MM.1S (cell line): ENCODE data around the gene CTNNA1.

Experiments used
- CTCF ChIP-seq: fragments of 300-600 bp; sonication (generic); IDR thresholded peaks from 2 replicates; pipeline ENCODE4 v1.5.1; 2016; ENCODE audit warnings: antibody characterized with exemption, low read length, mixed read lengths
- EZH2phosphoT487 ChIP-seq: fragments of 300-600 bp; sonication (generic); IDR thresholded peaks from 2 replicates; pipeline ENCODE4 v1.6.1; 2018; ENCODE audit warnings: antibody characterized with exemption, low read length

GRCh38 chr5:138964647-138965201 lies 211.5 kb downstream of the CTNNA1 start:
- TF ChIP-seq CTCF = no peak
- TF ChIP-seq EZH2phosphoT487 = no peak
